C4-2B (cell line): ENCODE results near the gene WDR89.

Experiments
- CTCF ChIP-seq: fragments of 450-650 bp; conservative IDR thresholded peaks from 2 replicates; pipeline ENCODE4 v1.5.1; 2017; ENCODE audit warnings: mild to moderate bottlenecking
- ZFX ChIP-seq: fragments of 450-650 bp; IDR thresholded peaks from 2 replicates; pipeline ENCODE4 v1.6.1; 2017

- no peak for TF ChIP-seq CTCF
- no peak for TF ChIP-seq ZFX
Observed at GRCh38 chr14:63654346-63654745, 12.7 kb upstream of the WDR89 start.
